ENCODE results near the gene NT5E. TPM values are rescaled to one million over a fixed set of nuclear protein-coding genes. Genes with fewer than 3 reads are reported as not detected.
A peak's percentile ranks its signal among the peaks of the same experiment; 100 is the strongest.

NT5E gene
- total RNA-seq, 1 experiment from 2014 or later: 0.52 TPM

DNA sequence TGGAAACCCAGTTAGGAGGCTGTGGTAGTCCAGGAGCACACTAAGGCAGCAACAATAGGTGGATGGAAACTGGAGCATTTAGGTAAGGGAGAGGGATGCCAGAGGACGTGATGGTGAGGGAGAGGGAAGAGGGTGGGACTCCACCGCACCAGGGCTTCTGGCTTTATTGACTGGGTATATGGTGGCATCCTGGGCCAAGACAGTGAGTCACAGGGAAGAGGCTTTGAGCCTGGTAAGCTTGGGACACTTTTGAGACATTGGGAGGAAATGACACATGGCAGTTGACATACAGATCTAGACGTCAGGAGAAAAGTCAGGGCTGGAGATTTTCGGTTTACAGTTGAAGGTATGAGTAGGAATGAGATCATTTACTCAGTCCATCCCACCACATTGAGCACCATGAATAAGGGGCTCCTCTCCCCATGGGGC is 14.9 kb downstream of the NT5E start:
- Histone ChIP-seq H3K4ac (ENCODE audit: low read depth, low read length) (no peak overlapping the region), H3K79me1 (ENCODE audit: insufficient read depth, low read depth, low read length, poor library complexity, severe bottlenecking) (no peaks in the 10 kb centered on the region), H2BK5ac (ENCODE audit: insufficient read length, low read length) (no peak overlapping the region), H3K9ac (ENCODE audit: extremely low read depth, insufficient read length, low read length) (no peak overlapping the region), H3K4me2 (ENCODE audit: insufficient read depth, insufficient read length, low read length) (no peak overlapping the region), H3K27ac (ENCODE audit: insufficient read length, low read depth, low read length) (no peak overlapping the region), H3T11ph (ENCODE audit: low read length) (no peak overlapping the region), H3K18ac (ENCODE audit: insufficient read length, low read depth, low read length) (no peak overlapping the region), H3K27me3 (ENCODE audit: insufficient read depth, low read length) (no peaks in the 10 kb centered on the region), H3K79me2 (ENCODE audit: insufficient read depth, low read length) (no peaks in the 10 kb centered on the region), H2BK20ac (ENCODE audit: low read depth, low read length, poor library complexity, severe bottlenecking) (no peak overlapping the region), H2AFZ (ENCODE audit: low read length) (no peak overlapping the region), H2BK120ac (ENCODE audit: low read depth, low read length, poor library complexity, severe bottlenecking) (no peak overlapping the region), H4K8ac (replicated peaks; ENCODE audit: insufficient read length, low read depth, low read length) (peak overlapping the region; percentile 32), H2BK12ac (ENCODE audit: insufficient read length, low read depth, low read length) (no peak overlapping the region), H2AK5ac (ENCODE audit: insufficient read length, low read length) (no peak overlapping the region), H3K56ac (ENCODE audit: insufficient read length, low read depth, low read length) (no peak overlapping the region), H3K9me3 (ENCODE audit: control insufficient read depth, low read depth, low read length) (no peaks in the 10 kb centered on the region), H3K4me1 (ENCODE audit: insufficient read depth, low read length) (peaks cover 6% of the 10 kb centered on the region; the same call in 1 of the 2 replicates), H3K23ac (ENCODE audit: insufficient read length, low read depth, low read length) (no peak overlapping the region), H2BK15ac (ENCODE audit: low read depth, low read length) (no peak overlapping the region), H4K5ac (ENCODE audit: insufficient read length, low read depth, low read length) (no peak overlapping the region), H4K20me1 (ENCODE audit: control insufficient read depth, insufficient read depth, insufficient read length) (no peaks in the 10 kb centered on the region), H4K91ac (ENCODE audit: insufficient read length, low read depth, low read length) (no peak overlapping the region), H3K23me2 (ENCODE audit: insufficient read length, low read depth, low read length, poor library complexity, severe bottlenecking) (no peaks in the 10 kb centered on the region), H3K14ac (ENCODE audit: insufficient read depth, low read length) (no peak overlapping the region)
- no CpG with 5 or more reads among the region's 4 CpGs for WGBS (ENCODE audit: extremely low coverage, insufficient read length, low lambda C conversion rate)
- no peak for DNase-seq
- H3K4me3 Mint-ChIP-seq: no peak overlapping the region
- H3K27ac Mint-ChIP-seq: no peak overlapping the region
- TF ChIP-seq, protein P1, sequence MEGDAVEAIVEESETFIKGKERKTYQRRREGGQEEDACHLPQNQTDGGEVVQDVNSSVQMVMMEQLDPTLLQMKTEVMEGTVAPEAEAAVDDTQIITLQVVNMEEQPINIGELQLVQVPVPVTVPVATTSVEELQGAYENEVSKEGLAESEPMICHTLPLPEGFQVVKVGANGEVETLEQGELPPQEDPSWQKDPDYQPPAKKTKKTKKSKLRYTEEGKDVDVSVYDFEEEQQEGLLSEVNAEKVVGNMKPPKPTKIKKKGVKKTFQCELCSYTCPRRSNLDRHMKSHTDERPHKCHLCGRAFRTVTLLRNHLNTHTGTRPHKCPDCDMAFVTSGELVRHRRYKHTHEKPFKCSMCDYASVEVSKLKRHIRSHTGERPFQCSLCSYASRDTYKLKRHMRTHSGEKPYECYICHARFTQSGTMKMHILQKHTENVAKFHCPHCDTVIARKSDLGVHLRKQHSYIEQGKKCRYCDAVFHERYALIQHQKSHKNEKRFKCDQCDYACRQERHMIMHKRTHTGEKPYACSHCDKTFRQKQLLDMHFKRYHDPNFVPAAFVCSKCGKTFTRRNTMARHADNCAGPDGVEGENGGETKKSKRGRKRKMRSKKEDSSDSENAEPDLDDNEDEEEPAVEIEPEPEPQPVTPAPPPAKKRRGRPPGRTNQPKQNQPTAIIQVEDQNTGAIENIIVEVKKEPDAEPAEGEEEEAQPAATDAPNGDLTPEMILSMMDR (conservative IDR thresholded peaks at IDR 0.05): no peak
- H3K4me1 Mint-ChIP-seq: peaks cover 7 to 9% of the 10 kb centered on the region in 2 experiments
- H3K9me3 Mint-ChIP-seq: no peaks in the 10 kb centered on the region
- no peaks in the 10 kb centered on the region for H3K36me3 Mint-ChIP-seq (ENCODE audit: insufficient read depth in 1 of 3, low read depth in 3 of 3)
- H3K27me3 Mint-ChIP-seq (ENCODE audit: low read depth): no peaks in the 10 kb centered on the region
